Progenitor cell of endocrine pancreas (in vitro differentiated cells): ENCODE data around the gene CHADL. TPM values are rescaled to one million over a fixed set of nuclear protein-coding genes. Genes with fewer than 3 reads are reported as not detected.
A peak's percentile ranks its signal among the peaks of the same experiment; 100 is the strongest.

Experiments used
- DNase-seq: peaks from one replicate; pipeline ENCODE4 v3.0.0; 2021; ENCODE audit warnings: low spot score; ENCODE audit not compliant: unreplicated experiment
- H3K27ac Mint-ChIP-seq: 2 replicates; pipeline ENCODE4 v1.8.0; 2021; ENCODE audit warnings: mild to moderate bottlenecking, moderate library complexity, mixed read lengths
- H3K27me3 Mint-ChIP-seq: 2 replicates; pipeline ENCODE4 v1.8.0; 2021; ENCODE audit warnings: mixed read lengths
- H3K36me3 Mint-ChIP-seq: 2 replicates; pipeline ENCODE4 v1.8.0; 2022; ENCODE audit warnings: mixed read lengths; ENCODE audit not compliant: insufficient read depth
- H3K4me1 Mint-ChIP-seq: 2 replicates; pipeline ENCODE4 v1.8.0; 2021; ENCODE audit warnings: low read depth, mixed read lengths
- H3K4me3 Mint-ChIP-seq: 2 replicates; pipeline ENCODE4 v1.8.0; 2021; ENCODE audit warnings: low read depth, mild to moderate bottlenecking, moderate library complexity, mixed read lengths
- H3K9me3 Mint-ChIP-seq: 2 replicates; pipeline ENCODE4 v1.8.0; 2021; ENCODE audit warnings: low read depth, mixed read lengths
- total RNA-seq: library from RNA; stranded (reverse); gene quantifications from 2 replicates; pipeline ENCODE4 v1.2.1, GENCODE V29; 2021
- TF ChIP-seq, protein P1 (sequence below): fragments of 200-600 bp; sonication (generic); IDR thresholded peaks from one replicate; pipeline ENCODE4 v1.5.0; 2021; ENCODE audit warnings: antibody characterized with exemption, mild to moderate bottlenecking; ENCODE audit not compliant: unreplicated experiment

Gene CHADL
- total RNA-seq, 1 donor from 2014 or later: 3.1 TPM

DNA sequence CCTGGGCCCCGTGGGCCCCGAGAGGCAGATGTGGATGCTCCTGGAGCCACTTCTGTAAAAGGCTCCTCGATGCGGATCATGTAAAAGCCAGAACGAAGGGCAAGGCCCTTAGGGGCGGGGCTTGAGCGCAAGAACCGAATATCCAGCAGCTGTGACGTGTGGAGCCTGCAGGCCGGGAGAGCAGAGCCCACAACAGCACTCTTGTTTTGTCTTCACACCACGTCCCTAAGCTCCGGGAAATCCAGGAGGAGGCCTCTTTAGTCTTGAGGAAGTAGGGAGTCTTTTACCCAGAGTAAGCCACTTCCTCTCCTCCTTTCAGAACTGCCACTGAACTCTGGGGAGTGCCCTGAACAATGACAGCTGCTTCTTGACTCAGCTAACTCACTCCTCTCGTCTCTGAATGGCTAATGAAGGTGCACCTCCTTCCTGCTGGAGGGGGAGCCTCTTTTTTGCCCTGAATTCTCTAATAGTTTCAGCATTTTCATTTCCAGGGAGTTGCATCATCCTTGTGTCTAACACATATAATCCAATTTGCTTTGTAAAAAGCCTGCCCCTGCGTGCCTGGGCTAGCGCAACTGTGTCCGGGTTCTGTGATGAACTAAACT lies 23.1 kb downstream of the CHADL start:
- TF ChIP-seq, protein P1, sequence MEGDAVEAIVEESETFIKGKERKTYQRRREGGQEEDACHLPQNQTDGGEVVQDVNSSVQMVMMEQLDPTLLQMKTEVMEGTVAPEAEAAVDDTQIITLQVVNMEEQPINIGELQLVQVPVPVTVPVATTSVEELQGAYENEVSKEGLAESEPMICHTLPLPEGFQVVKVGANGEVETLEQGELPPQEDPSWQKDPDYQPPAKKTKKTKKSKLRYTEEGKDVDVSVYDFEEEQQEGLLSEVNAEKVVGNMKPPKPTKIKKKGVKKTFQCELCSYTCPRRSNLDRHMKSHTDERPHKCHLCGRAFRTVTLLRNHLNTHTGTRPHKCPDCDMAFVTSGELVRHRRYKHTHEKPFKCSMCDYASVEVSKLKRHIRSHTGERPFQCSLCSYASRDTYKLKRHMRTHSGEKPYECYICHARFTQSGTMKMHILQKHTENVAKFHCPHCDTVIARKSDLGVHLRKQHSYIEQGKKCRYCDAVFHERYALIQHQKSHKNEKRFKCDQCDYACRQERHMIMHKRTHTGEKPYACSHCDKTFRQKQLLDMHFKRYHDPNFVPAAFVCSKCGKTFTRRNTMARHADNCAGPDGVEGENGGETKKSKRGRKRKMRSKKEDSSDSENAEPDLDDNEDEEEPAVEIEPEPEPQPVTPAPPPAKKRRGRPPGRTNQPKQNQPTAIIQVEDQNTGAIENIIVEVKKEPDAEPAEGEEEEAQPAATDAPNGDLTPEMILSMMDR: no peak
- H3K4me1 Mint-ChIP-seq: no peaks in the 10 kb centered on the region
- no peak overlapping the region for H3K27ac Mint-ChIP-seq
- H3K4me3 Mint-ChIP-seq: no peak overlapping the region
- no peaks in the 10 kb centered on the region for H3K9me3 Mint-ChIP-seq
- no peaks in the 10 kb centered on the region for H3K27me3 Mint-ChIP-seq
- H3K36me3 Mint-ChIP-seq: peaks cover 36% of the 10 kb centered on the region
- DNase-seq: no peak

DNA sequence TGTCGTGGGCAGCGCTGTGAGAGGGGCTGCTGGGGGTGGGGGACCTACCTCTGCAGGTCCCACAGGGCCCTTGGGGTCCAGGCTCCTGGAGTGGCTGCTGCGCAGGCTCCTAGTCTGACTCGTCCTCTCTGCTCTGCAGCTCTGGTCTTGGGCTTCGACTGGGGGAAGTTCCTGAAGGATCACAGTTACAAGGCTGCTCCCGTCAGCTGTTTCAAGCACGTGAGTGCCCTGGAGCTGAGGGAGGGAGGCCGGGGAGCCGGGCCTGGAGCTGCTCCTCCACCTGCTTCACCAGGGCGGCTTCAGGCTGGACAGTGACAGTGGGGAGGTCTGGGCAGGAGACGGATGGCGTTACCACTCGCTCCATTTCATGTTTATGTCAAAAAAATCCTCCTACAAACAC lies 23.7 kb downstream of the CHADL start:
- Mint-ChIP-seq H3K36me3 (peaks cover 37% of the 10 kb centered on the region), H3K27me3 (no peaks in the 10 kb centered on the region), H3K27ac (no peak overlapping the region), H3K4me1 (no peaks in the 10 kb centered on the region), H3K4me3 (no peak overlapping the region), H3K9me3 (no peaks in the 10 kb centered on the region)
- TF ChIP-seq, protein P1: no peak
- no peak for DNase-seq

DNA sequence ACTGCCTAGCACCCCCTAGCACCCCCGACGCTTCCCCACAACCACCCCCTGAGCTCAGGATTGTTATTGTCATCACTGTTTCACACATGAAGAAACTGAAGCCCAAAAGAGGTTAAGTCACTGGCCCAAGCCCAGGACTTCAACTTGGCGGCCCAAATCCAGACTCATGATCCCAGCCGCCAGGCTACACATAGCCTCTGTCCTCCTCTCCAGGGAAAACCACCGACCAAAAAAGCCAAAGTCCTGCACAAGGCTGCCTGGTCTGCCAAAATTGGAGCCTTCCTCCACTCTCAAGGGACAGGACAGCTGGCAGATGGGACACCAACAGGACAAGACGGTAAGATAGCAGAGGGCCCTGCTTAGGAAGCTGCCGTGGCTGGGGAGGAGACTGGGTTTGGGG lies 24.8 kb downstream of the CHADL start:
- peaks cover 34% of the 10 kb centered on the region for H3K36me3 Mint-ChIP-seq
- no peaks in the 10 kb centered on the region for H3K27me3 Mint-ChIP-seq
- DNase-seq: no peak
- no peaks in the 10 kb centered on the region for H3K4me1 Mint-ChIP-seq
- no peaks in the 10 kb centered on the region for H3K9me3 Mint-ChIP-seq
- TF ChIP-seq, protein P1: no peak
- H3K27ac Mint-ChIP-seq: no peak overlapping the region
- no peak overlapping the region for H3K4me3 Mint-ChIP-seq

DNA sequence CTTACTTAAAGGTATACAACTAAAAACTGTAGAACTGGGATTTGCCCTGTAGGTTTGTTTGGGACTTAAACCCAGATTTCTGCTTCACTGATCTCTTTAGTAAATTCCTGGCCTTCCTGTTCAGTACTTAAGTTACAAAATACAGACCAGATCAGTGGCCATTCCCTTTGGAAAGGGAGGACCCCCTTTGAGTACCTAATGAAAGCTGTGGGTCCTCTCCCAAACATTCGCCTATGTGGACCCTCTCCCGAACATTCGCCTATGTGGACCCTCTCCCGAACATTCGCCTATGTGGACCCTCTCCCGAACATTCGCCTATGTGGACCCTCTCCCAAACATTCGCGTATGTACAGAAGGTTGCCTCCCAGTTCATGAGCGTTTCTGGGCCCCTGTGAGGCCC lies 25.3 kb downstream of the CHADL start:
- H3K4me3 Mint-ChIP-seq: no peak overlapping the region
- no peak for DNase-seq
- no peaks in the 10 kb centered on the region for H3K4me1 Mint-ChIP-seq
- H3K36me3 Mint-ChIP-seq: peaks cover 34% of the 10 kb centered on the region
- TF ChIP-seq, protein P1: no peak
- H3K27me3 Mint-ChIP-seq: no peaks in the 10 kb centered on the region
- H3K27ac Mint-ChIP-seq: no peak overlapping the region
- H3K9me3 Mint-ChIP-seq: no peaks in the 10 kb centered on the region

DNA sequence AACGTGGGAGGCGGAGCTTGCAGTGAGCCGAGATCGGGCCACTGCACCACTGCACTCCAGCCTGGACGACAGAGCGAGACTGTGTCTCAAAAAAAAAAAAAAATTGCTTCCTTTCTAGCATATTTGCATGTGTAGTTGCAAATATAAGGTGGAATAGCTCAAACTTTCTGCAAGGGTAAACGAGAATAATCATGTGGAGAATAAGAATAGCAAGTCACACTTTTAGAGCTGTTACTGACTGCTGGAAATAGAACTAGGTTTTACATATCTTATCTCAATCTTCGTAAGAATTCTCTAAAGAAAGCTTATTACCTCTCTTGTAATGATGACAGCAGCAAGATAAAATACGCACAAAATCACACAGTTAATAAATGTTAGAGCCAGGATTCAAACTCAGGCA lies 34.0 kb downstream of the CHADL start:
- DNase-seq: no peak
- Mint-ChIP-seq H3K4me1 (peaks cover 10% of the 10 kb centered on the region), H3K4me3 (peak overlapping the region; percentile 56), H3K27me3 (peaks cover 2% of the 10 kb centered on the region), H3K36me3 (peaks cover 4% of the 10 kb centered on the region), H3K27ac (peak overlapping the region; percentile 52), H3K9me3 (no peaks in the 10 kb centered on the region)
- TF ChIP-seq, protein P1: no peak
